ENCODE measurements around the gene MAP4K4.

GRCh38 chr2:101689114-101689825, 8.2 kb upstream of the MAP4K4 start:
- TF ChIP-seq CTCF (conservative IDR thresholded peaks at IDR 0.05), result no peak
- TF ChIP-seq ZFX (IDR thresholded peaks at IDR 0.05), result no peak

All from C4-2B (cell line).